Measurements from ENCODE around the gene PACRG. TPM values are rescaled to one million over a fixed set of nuclear protein-coding genes. Genes with fewer than 3 reads are reported as not detected.

Gene PACRG
- total and polyA plus RNA-seq, 10 of the 15 experiments (the other 5 are each of a cell fraction or from before 2014, with no cell fraction given), result not detected

GRCh38 chr6:163288915-163289314 lies 561.1 kb downstream of the PACRG start:
- Histone ChIP-seq H3K9ac (ENCODE audit: control insufficient read depth, insufficient read depth, low read length) (no peak overlapping the region), H2AFZ (ENCODE audit: control insufficient read depth, low read depth, low read length) (no peak overlapping the region), H3K79me2 (ENCODE audit: control insufficient read depth, insufficient read depth, low read length) (no peaks in the 10 kb centered on the region), H4K20me1 (ENCODE audit: control insufficient read depth, insufficient read depth) (no peaks in the 10 kb centered on the region), H3K4me1 (ENCODE audit: control insufficient read depth, insufficient read depth, low read length) (no peaks in the 10 kb centered on the region), H3K27me3 (replicated peaks in 1 of 2; ENCODE audit: control insufficient read depth in 2 of 2, insufficient read depth in 2 of 2, low read length in 1 of 2) (no peaks in the 10 kb centered on the region), H3K4me2 (ENCODE audit: control insufficient read depth, insufficient read depth) (no peak overlapping the region), H3K27ac (ENCODE audit: control insufficient read depth, insufficient read depth) (no peak overlapping the region), H3K4me3 (no peak overlapping the region), H3K36me3 (ENCODE audit: control insufficient read depth in 2 of 2, insufficient read depth in 2 of 2, low read length in 1 of 2) (no peaks in the 10 kb centered on the region), H3K9me3 (replicated peaks; ENCODE audit: control insufficient read depth, insufficient read depth, low read length) (no peaks in the 10 kb centered on the region)
- DNase-seq (ENCODE audit: low read depth, low spot score) (no peak), FAIRE-seq (no peak), ATAC-seq (no peak)
- ChIA-PET CTCF (no interaction called here), POLR2A (no interaction called here), RAD21 (ENCODE audit: unreplicated experiment) (no interaction called here), SMC1A (ENCODE audit: uncharacterized antibody, unreplicated experiment) (no interaction called here)
- in situ Hi-C loops (cut with MboI), result no loop called here
- intact Hi-C loops (cut with micrococcal nuclease; ENCODE audit: unreplicated experiment), result no loop called here
- TF ChIP-seq PAX8 (IDR thresholded peaks at IDR 0.05), result no peak
- TF ChIP-seq MXI1 (IDR thresholded peaks at IDR 0.05; ENCODE audit: low read depth, low read length), result no peak
- no peak for TF ChIP-seq NRF1 (conservative IDR thresholded peaks at IDR 0.05; ENCODE audit: low read depth, low read length)
- no peak for TF ChIP-seq BHLHE40 (IDR thresholded peaks at IDR 0.05; ENCODE audit: borderline replicate concordance in 1 of 2, low read depth in 2 of 2, low read length in 1 of 2)
- no peak for TF ChIP-seq YBX1 (IDR thresholded peaks at IDR 0.05)
- no peak for TF ChIP-seq ASH2L (IDR thresholded peaks at IDR 0.05; ENCODE audit: borderline replicate concordance, low read depth)
- no peak for TF ChIP-seq NKRF (conservative IDR thresholded peaks at IDR 0.05)
- no peak for TF ChIP-seq REST (IDR thresholded peaks at IDR 0.05; ENCODE audit: low read depth, low read length)
- no peak for TF ChIP-seq MYC (IDR thresholded peaks at IDR 0.05; ENCODE audit: insufficient read depth, insufficient read length, insufficient replicate concordance, low read length, severe bottlenecking)
- TF ChIP-seq ZNF24 (IDR thresholded peaks at IDR 0.05), result no peak
- TF ChIP-seq KDM1A (IDR thresholded peaks at IDR 0.05; ENCODE audit: borderline replicate concordance), result no peak
- TF ChIP-seq IRF5 (IDR thresholded peaks at IDR 0.05; ENCODE audit: borderline replicate concordance), result no peak
- TF ChIP-seq SMAD5 (IDR thresholded peaks at IDR 0.05; ENCODE audit: low read depth), result no peak
- TF ChIP-seq ATF3 (IDR thresholded peaks at IDR 0.05; ENCODE audit: borderline replicate concordance, extremely low read depth, low read depth, low read length), result no peak
- WGBS (ENCODE audit: insufficient coverage, insufficient replicate concordance, low lambda C conversion rate, missing lambda C conversion rate), result 47% methylated on average over 11 of the region's 11 CpGs
- no TSS peak for BruUV-seq (replicated peaks)
